Gastrocnemius medialis (tissue), 4 donors: ENCODE data around the gene AJM1.

ENCODE experiments used
- CTCF ChIP-seq, 5 experiments: fragments of 450-650 bp in 3 of 5; fragments of 200-600 bp in 2 of 5; sonication (generic) in 2 of 5; IDR thresholded peaks in 4 of 5; conservative IDR thresholded peaks in 1 of 5; 1 replicate in 4 of 5; 2 replicates in 1 of 5; pipeline ENCODE4 v1.5.1; 2016 to 2019; ENCODE audit warnings: antibody characterized with exemption in 5 of 5, mild to moderate bottlenecking in 3 of 5, moderate library complexity in 3 of 5
- POLR2A ChIP-seq, 2 donors: fragments of 450-650 bp; IDR thresholded peaks; one replicate each; pipeline ENCODE4 v1.6.1; 2017; ENCODE audit warnings: antibody characterized with exemption in 2 of 2, mild to moderate bottlenecking in 2 of 2, moderate library complexity in 2 of 2

GRCh38 chr9:136853596-136854112, 11.4 kb downstream of the AJM1 start:
- TF ChIP-seq CTCF (IDR thresholded peaks at IDR 0.05 in 4 of 5, conservative IDR thresholded peaks at IDR 0.05 in 1 of 5) (no peak), POLR2A (IDR thresholded peaks at IDR 0.05) (no peak)
